GM23338 (cell line): ENCODE measurements around the gene MAST2. TPM values are rescaled to one million over a fixed set of nuclear protein-coding genes. Genes with fewer than 3 reads are reported as not detected.

Source experiments
- ATAC-seq: fragments of 200-7000 bp; cut with Tn5 transposase; 3 replicates; pipeline ENCODE4 v1.9.1; 2020
- DNase-seq: peaks from one replicate; pipeline ENCODE4 v3.0.0-alpha.2; 2015; ENCODE audit warnings: low spot score
- H2AFZ ChIP-seq: fragments of 200-600 bp; sonication (generic); 2 replicates; pipeline ENCODE4 v1.8.0; 2016; ENCODE audit warnings: antibody characterized with exemption, mild to moderate bottlenecking, moderate library complexity
- H3F3A ChIP-seq: fragments of 200-600 bp; sonication (generic); replicated peaks from 2 replicates; pipeline ENCODE4 v1.8.0; 2017; ENCODE audit warnings: antibody characterized with exemption, mixed run types, low read depth
- H3K27ac ChIP-seq: fragments of 200-600 bp; sonication (generic); 2 replicates; pipeline ENCODE4 v1.6.1; 2016; ENCODE audit warnings: low read depth
- H3K27me3 ChIP-seq: fragments of 200-600 bp; sonication (generic); 2 replicates; pipeline ENCODE4 v1.8.0; 2016; ENCODE audit warnings: mild to moderate bottlenecking, mixed run types, moderate library complexity; ENCODE audit not compliant: insufficient read depth
- H3K36me3 ChIP-seq: fragments of 200-600 bp; sonication (generic); 2 replicates; pipeline ENCODE4 v1.8.0; 2016; ENCODE audit warnings: mild to moderate bottlenecking; ENCODE audit not compliant: insufficient read depth
- H3K4me1 ChIP-seq: fragments of 200-600 bp; sonication (generic); 2 replicates; pipeline ENCODE4 v1.8.0; 2016; ENCODE audit warnings: mild to moderate bottlenecking, moderate library complexity; ENCODE audit not compliant: insufficient read depth
- H3K4me2 ChIP-seq: fragments of 200-600 bp; sonication (generic); 2 replicates; pipeline ENCODE4 v1.7.1; 2017; ENCODE audit warnings: mixed run types
- H3K4me3 ChIP-seq: fragments of 200-600 bp; sonication (generic); 2 replicates; pipeline ENCODE4 v1.6.1; 2016; ENCODE audit warnings: mixed run types
- H3K79me2 ChIP-seq: fragments of 200-600 bp; sonication (generic); replicated peaks from 2 replicates; pipeline ENCODE4 v1.8.0; 2017; ENCODE audit warnings: mild to moderate bottlenecking; ENCODE audit not compliant: insufficient read depth
- H3K9me2 ChIP-seq: fragments of 200-600 bp; sonication (generic); 2 replicates; pipeline ENCODE4 v1.8.0; 2017; ENCODE audit not compliant: insufficient read depth
- H4K20me1 ChIP-seq: fragments of 200-600 bp; sonication (generic); replicated peaks from 2 replicates; pipeline ENCODE4 v1.8.0; 2017; ENCODE audit warnings: mild to moderate bottlenecking; ENCODE audit not compliant: insufficient read depth
- H3K27ac Mint-ChIP-seq: 2 replicates; pipeline ENCODE4 v1.8.0; 2020; ENCODE audit warnings: inconsistent platforms, mild to moderate bottlenecking, moderate library complexity, mixed read lengths
- H3K27me3 Mint-ChIP-seq: 3 replicates; pipeline ENCODE4 v1.8.0; 2022; ENCODE audit warnings: low read depth, mild to moderate bottlenecking, moderate library complexity, mixed read lengths, inconsistent platforms; ENCODE audit not compliant: insufficient read depth, poor library complexity
- H3K36me3 Mint-ChIP-seq: 3 replicates; pipeline ENCODE4 v1.8.0; 2021; ENCODE audit warnings: low read depth, mild to moderate bottlenecking, inconsistent platforms, moderate library complexity, mixed read lengths
- H3K4me1 Mint-ChIP-seq: 3 replicates; pipeline ENCODE4 v1.8.0; 2020; ENCODE audit warnings: mild to moderate bottlenecking, inconsistent platforms, mixed read lengths
- H3K4me3 Mint-ChIP-seq: 3 replicates; pipeline ENCODE4 v1.8.0; 2021; ENCODE audit warnings: moderate library complexity, mild to moderate bottlenecking, inconsistent platforms, mixed read lengths
- H3K9me3 Mint-ChIP-seq: 3 replicates; pipeline ENCODE4 v1.8.0; 2020; ENCODE audit warnings: moderate library complexity, mild to moderate bottlenecking, inconsistent platforms, mixed read lengths
- CREB1 ChIP-seq: fragments of 250-450 bp; sonication (Bioruptor Pico); IDR thresholded peaks from 2 replicates; pipeline ENCODE4 v1.5.0; 2020; ENCODE audit warnings: low read depth, mild to moderate bottlenecking, moderate library complexity
- CTCF ChIP-seq, 2 experiments: fragments of 200-600 bp in 1 of 2; sonication (generic) in 1 of 2; conservative IDR thresholded peaks; 2 replicates each; pipeline versions ENCODE4 v1.5.1 to v1.6.1; 2016 to 2017; ENCODE audit warnings: antibody characterized with exemption in 2 of 2, low read depth in 2 of 2, mild to moderate bottlenecking in 2 of 2, moderate library complexity in 1 of 2
- ETS1 ChIP-seq: IDR thresholded peaks from 2 replicates; pipeline ENCODE4 v1.6.1; 2016; ENCODE audit warnings: antibody characterized with exemption
- EZH2 ChIP-seq: fragments of 200-600 bp; sonication (generic); IDR thresholded peaks from one replicate; pipeline ENCODE4 v1.8.0; 2017; ENCODE audit warnings: antibody characterized with exemption, mild to moderate bottlenecking, low read depth; ENCODE audit not compliant: unreplicated experiment
- EZH2phosphoT487 ChIP-seq: fragments of 200-600 bp; sonication (generic); IDR thresholded peaks from one replicate; pipeline ENCODE4 v1.8.1; 2018; ENCODE audit warnings: antibody characterized with exemption; ENCODE audit not compliant: unreplicated experiment
- JUNB ChIP-seq: IDR thresholded peaks from one replicate; pipeline ENCODE4 v1.6.1; 2016; ENCODE audit warnings: antibody characterized with exemption; ENCODE audit not compliant: unreplicated experiment
- NANOG ChIP-seq: IDR thresholded peaks from 2 replicates; pipeline ENCODE4 v1.6.1; 2016; ENCODE audit warnings: antibody characterized with exemption, borderline replicate concordance
- POLR2AphosphoS5 ChIP-seq: IDR thresholded peaks from 2 replicates; pipeline ENCODE4 v1.6.1; 2016; ENCODE audit warnings: antibody characterized with exemption, low read depth
- STAT1 ChIP-seq: IDR thresholded peaks from one replicate; pipeline ENCODE4 v1.6.1; 2016; ENCODE audit warnings: antibody characterized with exemption; ENCODE audit not compliant: unreplicated experiment
- ZNF114 ChIP-seq: fragments of 250-450 bp; sonication (Bioruptor Pico); IDR thresholded peaks from 2 replicates; pipeline ENCODE4 v1.5.0; 2020; ENCODE audit warnings: mild to moderate bottlenecking, moderate library complexity
- ZNF331 ChIP-seq: fragments of 250-450 bp; sonication (Bioruptor Pico); IDR thresholded peaks from 2 replicates; pipeline ENCODE4 v1.5.0; 2020; ENCODE audit warnings: low read depth, mild to moderate bottlenecking, moderate library complexity
- polyA plus RNA-seq: library from polyadenylated mRNA; unstranded; fragments of >200 nt; fragmentation: Nextera tagmentation; extraction: Ambion mirVana; gene quantifications from 2 replicates; pipeline ENCODE4 v1.2.1, GENCODE V29; 2016
- total RNA-seq: library from RNA; depleted of rRNA; stranded (reverse); fragments of >200 nt; shearing (Covaris generic); gene quantifications from 2 replicates; pipeline ENCODE4 v1.2.3, GENCODE V29; 2014
- TF ChIP-seq, protein P1 (sequence below): fragments of 250-450 bp; sonication (Bioruptor Pico); IDR thresholded peaks from 2 replicates; pipeline ENCODE4 v1.5.0; 2020; ENCODE audit warnings: mild to moderate bottlenecking, moderate library complexity
- TF ChIP-seq, protein P2 (sequence below): IDR thresholded peaks from one replicate; pipeline ENCODE4 v1.6.1; 2018; ENCODE audit warnings: antibody characterized with exemption; ENCODE audit not compliant: unreplicated experiment

Gene MAST2
- total and polyA plus RNA-seq, 2 experiments from 2014 or later = 11.5 to 57.7 TPM

- Mint-ChIP-seq H3K4me3 (no peak overlapping the region), H3K27me3 (no peaks in the 10 kb centered on the region), H3K9me3 (no peaks in the 10 kb centered on the region), H3K36me3 (no peaks in the 10 kb centered on the region), H3K4me1 (no peaks in the 10 kb centered on the region), H3K27ac (no peak overlapping the region)
- ATAC-seq = no peak
- Histone ChIP-seq H3K27ac (no peak overlapping the region), H3K9me2 (no peaks in the 10 kb centered on the region), H3K79me2 (no peaks in the 10 kb centered on the region), H3F3A (no peaks in the 10 kb centered on the region), H3K27me3 (no peaks in the 10 kb centered on the region), H3K4me1 (no peaks in the 10 kb centered on the region), H2AFZ (no peak overlapping the region), H4K20me1 (no peaks in the 10 kb centered on the region), H3K4me2 (no peak overlapping the region), H3K36me3 (no peaks in the 10 kb centered on the region), H3K4me3 (no peak overlapping the region)
- no peak for DNase-seq
- TF ChIP-seq, protein P1, sequence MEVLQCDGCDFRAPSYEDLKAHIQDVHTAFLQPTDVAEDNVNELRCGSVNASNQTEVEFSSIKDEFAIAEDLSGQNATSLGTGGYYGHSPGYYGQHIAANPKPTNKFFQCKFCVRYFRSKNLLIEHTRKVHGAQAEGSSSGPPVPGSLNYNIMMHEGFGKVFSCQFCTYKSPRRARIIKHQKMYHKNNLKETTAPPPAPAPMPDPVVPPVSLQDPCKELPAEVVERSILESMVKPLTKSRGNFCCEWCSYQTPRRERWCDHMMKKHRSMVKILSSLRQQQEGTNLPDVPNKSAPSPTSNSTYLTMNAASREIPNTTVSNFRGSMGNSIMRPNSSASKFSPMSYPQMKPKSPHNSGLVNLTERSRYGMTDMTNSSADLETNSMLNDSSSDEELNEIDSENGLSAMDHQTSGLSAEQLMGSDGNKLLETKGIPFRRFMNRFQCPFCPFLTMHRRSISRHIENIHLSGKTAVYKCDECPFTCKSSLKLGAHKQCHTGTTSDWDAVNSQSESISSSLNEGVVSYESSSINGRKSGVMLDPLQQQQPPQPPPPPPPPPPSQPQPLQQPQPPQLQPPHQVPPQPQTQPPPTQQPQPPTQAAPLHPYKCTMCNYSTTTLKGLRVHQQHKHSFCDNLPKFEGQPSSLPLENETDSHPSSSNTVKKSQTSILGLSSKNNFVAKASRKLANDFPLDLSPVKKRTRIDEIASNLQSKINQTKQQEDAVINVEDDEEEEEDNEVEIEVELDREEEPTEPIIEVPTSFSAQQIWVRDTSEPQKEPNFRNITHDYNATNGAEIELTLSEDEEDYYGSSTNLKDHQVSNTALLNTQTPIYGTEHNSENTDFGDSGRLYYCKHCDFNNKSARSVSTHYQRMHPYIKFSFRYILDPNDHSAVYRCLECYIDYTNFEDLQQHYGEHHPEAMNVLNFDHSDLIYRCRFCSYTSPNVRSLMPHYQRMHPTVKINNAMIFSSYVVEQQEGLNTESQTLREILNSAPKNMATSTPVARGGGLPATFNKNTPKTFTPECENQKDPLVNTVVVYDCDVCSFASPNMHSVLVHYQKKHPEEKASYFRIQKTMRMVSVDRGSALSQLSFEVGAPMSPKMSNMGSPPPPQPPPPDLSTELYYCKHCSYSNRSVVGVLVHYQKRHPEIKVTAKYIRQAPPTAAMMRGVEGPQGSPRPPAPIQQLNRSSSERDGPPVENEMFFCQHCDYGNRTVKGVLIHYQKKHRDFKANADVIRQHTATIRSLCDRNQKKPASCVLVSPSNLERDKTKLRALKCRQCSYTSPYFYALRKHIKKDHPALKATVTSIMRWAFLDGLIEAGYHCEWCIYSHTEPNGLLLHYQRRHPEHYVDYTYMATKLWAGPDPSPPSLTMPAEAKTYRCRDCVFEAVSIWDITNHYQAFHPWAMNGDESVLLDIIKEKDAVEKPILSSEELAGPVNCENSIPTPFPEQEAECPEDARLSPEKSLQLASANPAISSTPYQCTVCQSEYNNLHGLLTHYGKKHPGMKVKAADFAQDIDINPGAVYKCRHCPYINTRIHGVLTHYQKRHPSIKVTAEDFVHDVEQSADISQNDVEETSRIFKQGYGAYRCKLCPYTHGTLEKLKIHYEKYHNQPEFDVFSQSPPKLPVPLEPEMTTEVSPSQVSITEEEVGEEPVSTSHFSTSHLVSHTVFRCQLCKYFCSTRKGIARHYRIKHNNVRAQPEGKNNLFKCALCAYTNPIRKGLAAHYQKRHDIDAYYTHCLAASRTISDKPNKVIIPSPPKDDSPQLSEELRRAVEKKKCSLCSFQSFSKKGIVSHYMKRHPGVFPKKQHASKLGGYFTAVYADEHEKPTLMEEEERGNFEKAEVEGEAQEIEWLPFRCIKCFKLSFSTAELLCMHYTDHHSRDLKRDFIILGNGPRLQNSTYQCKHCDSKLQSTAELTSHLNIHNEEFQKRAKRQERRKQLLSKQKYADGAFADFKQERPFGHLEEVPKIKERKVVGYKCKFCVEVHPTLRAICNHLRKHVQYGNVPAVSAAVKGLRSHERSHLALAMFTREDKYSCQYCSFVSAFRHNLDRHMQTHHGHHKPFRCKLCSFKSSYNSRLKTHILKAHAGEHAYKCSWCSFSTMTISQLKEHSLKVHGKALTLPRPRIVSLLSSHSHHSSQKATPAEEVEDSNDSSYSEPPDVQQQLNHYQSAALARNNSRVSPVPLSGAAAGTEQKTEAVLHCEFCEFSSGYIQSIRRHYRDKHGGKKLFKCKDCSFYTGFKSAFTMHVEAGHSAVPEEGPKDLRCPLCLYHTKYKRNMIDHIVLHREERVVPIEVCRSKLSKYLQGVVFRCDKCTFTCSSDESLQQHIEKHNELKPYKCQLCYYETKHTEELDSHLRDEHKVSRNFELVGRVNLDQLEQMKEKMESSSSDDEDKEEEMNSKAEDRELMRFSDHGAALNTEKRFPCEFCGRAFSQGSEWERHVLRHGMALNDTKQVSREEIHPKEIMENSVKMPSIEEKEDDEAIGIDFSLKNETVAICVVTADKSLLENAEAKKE (CRISPR knock-in tag) = no peak
- TF ChIP-seq ZNF114 (no peak), CTCF (conservative IDR thresholded peaks at IDR 0.05; ENCODE audit: low read depth in 2 of 2) (no peak), EZH2 (no peak), ZNF331 (CRISPR knock-in tag) (no peak), CREB1 (CRISPR knock-in tag) (no peak), STAT1 (no peak), NANOG (no peak), EZH2phosphoT487 (no peak), ETS1 (no peak), JUNB (no peak), POLR2AphosphoS5 (no peak)
- TF ChIP-seq, protein P2, sequence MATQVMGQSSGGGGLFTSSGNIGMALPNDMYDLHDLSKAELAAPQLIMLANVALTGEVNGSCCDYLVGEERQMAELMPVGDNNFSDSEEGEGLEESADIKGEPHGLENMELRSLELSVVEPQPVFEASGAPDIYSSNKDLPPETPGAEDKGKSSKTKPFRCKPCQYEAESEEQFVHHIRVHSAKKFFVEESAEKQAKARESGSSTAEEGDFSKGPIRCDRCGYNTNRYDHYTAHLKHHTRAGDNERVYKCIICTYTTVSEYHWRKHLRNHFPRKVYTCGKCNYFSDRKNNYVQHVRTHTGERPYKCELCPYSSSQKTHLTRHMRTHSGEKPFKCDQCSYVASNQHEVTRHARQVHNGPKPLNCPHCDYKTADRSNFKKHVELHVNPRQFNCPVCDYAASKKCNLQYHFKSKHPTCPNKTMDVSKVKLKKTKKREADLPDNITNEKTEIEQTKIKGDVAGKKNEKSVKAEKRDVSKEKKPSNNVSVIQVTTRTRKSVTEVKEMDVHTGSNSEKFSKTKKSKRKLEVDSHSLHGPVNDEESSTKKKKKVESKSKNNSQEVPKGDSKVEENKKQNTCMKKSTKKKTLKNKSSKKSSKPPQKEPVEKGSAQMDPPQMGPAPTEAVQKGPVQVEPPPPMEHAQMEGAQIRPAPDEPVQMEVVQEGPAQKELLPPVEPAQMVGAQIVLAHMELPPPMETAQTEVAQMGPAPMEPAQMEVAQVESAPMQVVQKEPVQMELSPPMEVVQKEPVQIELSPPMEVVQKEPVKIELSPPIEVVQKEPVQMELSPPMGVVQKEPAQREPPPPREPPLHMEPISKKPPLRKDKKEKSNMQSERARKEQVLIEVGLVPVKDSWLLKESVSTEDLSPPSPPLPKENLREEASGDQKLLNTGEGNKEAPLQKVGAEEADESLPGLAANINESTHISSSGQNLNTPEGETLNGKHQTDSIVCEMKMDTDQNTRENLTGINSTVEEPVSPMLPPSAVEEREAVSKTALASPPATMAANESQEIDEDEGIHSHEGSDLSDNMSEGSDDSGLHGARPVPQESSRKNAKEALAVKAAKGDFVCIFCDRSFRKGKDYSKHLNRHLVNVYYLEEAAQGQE = no peak
Measured at GRCh38 chr1:46081206-46081605, 277.8 kb downstream of the MAST2 start.
